Measurements from ENCODE around the gene QSOX2.

DNA sequence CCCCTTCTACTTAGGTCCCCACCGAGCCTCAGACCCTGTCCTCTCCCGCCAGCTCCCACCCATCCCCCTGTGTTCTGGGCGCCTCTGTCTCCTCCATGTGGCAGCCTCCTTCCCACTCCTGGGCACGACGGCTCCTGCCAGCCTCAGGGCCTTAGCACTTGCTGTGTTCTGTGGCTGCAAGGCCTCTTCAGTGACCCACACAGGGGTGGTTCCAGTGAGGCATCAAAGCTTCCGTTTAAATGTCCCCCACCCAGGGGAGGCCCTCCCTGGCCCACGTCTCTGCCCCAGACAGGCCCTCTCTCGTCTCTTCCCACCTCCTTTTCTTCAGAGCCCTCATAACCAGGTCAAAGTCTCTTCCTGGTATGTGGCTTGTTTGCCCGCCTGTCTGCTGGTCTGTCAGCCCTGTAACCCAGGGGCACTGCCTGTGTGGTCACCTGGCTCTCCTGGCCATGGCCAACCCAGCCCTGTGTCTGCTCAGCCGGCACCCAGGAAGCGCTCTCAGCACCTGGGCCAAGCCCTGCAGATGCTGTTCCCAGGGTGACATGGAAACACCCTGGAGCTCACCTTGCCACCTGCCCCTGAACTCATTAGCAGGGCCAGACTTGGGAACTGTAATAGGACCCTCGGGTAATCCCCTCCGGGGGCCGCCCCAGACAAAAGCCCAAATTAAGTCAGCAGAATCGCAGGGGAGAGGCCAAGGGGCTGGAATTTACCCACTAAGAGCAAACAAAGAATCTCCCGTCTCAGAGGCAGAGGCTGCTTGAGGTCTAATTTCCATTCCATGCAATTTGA, 74.4 kb downstream of the QSOX2 start:
- TF ChIP-seq CTCF (IDR thresholded peaks at IDR 0.05) (no peak), POLR2A (IDR thresholded peaks at IDR 0.05) (no peak), EP300 (IDR thresholded peaks at IDR 0.05) (no peak), POLR2AphosphoS5 (IDR thresholded peaks at IDR 0.05) (no peak)

All from stomach (tissue), 4 donors.